HTERT RPE-1 (cell line): ENCODE data around the gene FXYD4.
"Not testable (repeated sequence)": the region's sequence is repeated elsewhere in the genome, so short reads cannot be mapped to it uniquely, and the experiment has no call there.

Experiments used
- in situ Hi-C: fragments of 300-500 bp; cut with MboI; formaldehyde crosslinking; loops from 4 replicates; pipeline ENCODE4 v1.14.3; 2020; ENCODE audit warnings: low sequenced_read_pairs

Gene FXYD4

GRCh38 chr10:43374194-43374593 is 2.8 kb downstream of the FXYD4 start:
- in situ Hi-C loops = no loop called here

GRCh38 chr10:43375401-43376020 is 4.1 kb downstream of the FXYD4 start:
- in situ Hi-C loops = no loop called here

GRCh38 chr10:43376046-43376635 is 4.7 kb downstream of the FXYD4 start:
- in situ Hi-C loops = no loop called here

GRCh38 chr10:43376828-43377423 is 5.5 kb downstream of the FXYD4 start:
- in situ Hi-C loops = no loop called here

- in situ Hi-C loops = no loop called here
These were observed 6.0 kb downstream of the FXYD4 start for GRCh38 chr10:43377424-43377883.

- in situ Hi-C loops = no loop called here
These were observed 9.3 kb downstream of the FXYD4 start for GRCh38 chr10:43380610-43381222.

- in situ Hi-C loops = no loop called here
These were observed 12.0 kb downstream of the FXYD4 start for GRCh38 chr10:43383204-43383971.

- in situ Hi-C loops = no loop called here
These were observed 13.1 kb downstream of the FXYD4 start for GRCh38 chr10:43384252-43385221.

GRCh38 chr10:43385412-43386004 is 14.1 kb downstream of the FXYD4 start:
- in situ Hi-C loops = no loop called here

GRCh38 chr10:43386549-43386948 is 15.1 kb downstream of the FXYD4 start:
- in situ Hi-C loops = no loop called here

GRCh38 chr10:43386981-43387677 is 15.7 kb downstream of the FXYD4 start:
- in situ Hi-C loops = no loop called here

- in situ Hi-C loops = no loop called here
These were observed 16.2 kb downstream of the FXYD4 start for GRCh38 chr10:43387678-43388032.

GRCh38 chr10:43389867-43390266 is 18.4 kb downstream of the FXYD4 start:
- in situ Hi-C loops = no loop called here

GRCh38 chr10:43390333-43390732 is 18.9 kb downstream of the FXYD4 start:
- in situ Hi-C loops = no loop called here

- in situ Hi-C loops = no loop called here
These were observed 19.3 kb downstream of the FXYD4 start for GRCh38 chr10:43390759-43391158.

GRCh38 chr10:43391496-43391895 is 20.1 kb downstream of the FXYD4 start:
- in situ Hi-C loops = no loop called here

- in situ Hi-C loops = no loop called here
These were observed 21.3 kb downstream of the FXYD4 start for GRCh38 chr10:43392748-43393147.

- in situ Hi-C loops = not testable (repeated sequence)
These were observed 21.8 kb downstream of the FXYD4 start for GRCh38 chr10:43393186-43393585.
